GM10266 (cell line): ENCODE results near the gene TPRN.
"Not testable (repeated sequence)": the region's sequence is repeated elsewhere in the genome, so short reads cannot be mapped to it uniquely, and the experiment has no call there.

Experiments used
- DNase-seq: peaks from one replicate; pipeline ENCODE4 v3.0.0; 2012; ENCODE audit errors: extremely low spot score
- CTCF ChIP-seq: IDR thresholded peaks from 2 replicates; pipeline ENCODE4 v1.5.1; 2012; ENCODE audit warnings: mild to moderate bottlenecking, low read depth; ENCODE audit not compliant: control insufficient read depth, insufficient read depth; ENCODE audit errors: missing control alignments

The TPRN gene

GRCh38 chr9:137200311-137201204, at the start of gene TPRN:
Gene TPRN (minus strand): TSS chr9:137200741. CDS start chr9:137200711, 30 bp downstream.
- TF ChIP-seq CTCF = no peak
- peak; percentile 100 for DNase-seq

- DNase-seq = no peak
- no peak for TF ChIP-seq CTCF
Measured at GRCh38 chr9:137247916-137248175, 47.3 kb upstream of the TPRN start.

GRCh38 chr9:137247135-137247915, 46.8 kb upstream of the TPRN start:
- TF ChIP-seq CTCF = no peak
- DNase-seq = no peak

- DNase-seq = no peak
- no peak for TF ChIP-seq CTCF
Measured at GRCh38 chr9:137245450-137246421, 45.2 kb upstream of the TPRN start.

- TF ChIP-seq CTCF = no peak
- no peak for DNase-seq
Measured at GRCh38 chr9:137244486-137245449, 44.2 kb upstream of the TPRN start.

- no peak for TF ChIP-seq CTCF
- DNase-seq = no peak
Measured at GRCh38 chr9:137243626-137244485, 43.3 kb upstream of the TPRN start.

- not testable (repeated sequence) for DNase-seq
Measured at GRCh38 chr9:137243266-137243625, 42.7 kb upstream of the TPRN start.
